GM12892 (cell line): ENCODE measurements around the gene ZFYVE21.

Experiments used
- POLR2A ChIP-seq: IDR thresholded peaks from 2 replicates; pipeline ENCODE4 v1.6.1; 2011; ENCODE audit warnings: low read depth, low read length, control low read depth
- POLR2AphosphoS5 ChIP-seq: IDR thresholded peaks from 2 replicates; pipeline ENCODE4 v1.6.1; 2011; ENCODE audit warnings: low read depth, low read length, control low read depth
- TAF1 ChIP-seq: IDR thresholded peaks from 2 replicates; pipeline ENCODE4 v1.6.1; 2011; ENCODE audit warnings: low read depth, mild to moderate bottlenecking, control low read depth, low read length, borderline replicate concordance

GRCh38 chr14:103726474-103726873 lies 10.9 kb downstream of the ZFYVE21 start:
- TF ChIP-seq POLR2A (no peak), TAF1 (no peak), POLR2AphosphoS5 (no peak)
